Measurements from ENCODE around the gene ADI1.
A peak's percentile ranks its signal among the peaks of the same experiment; 100 is the strongest.

The ADI1 gene

GRCh38 chr2:3519255-3520205, at the start of gene ADI1:
ADI1 (minus strand) TSS chr2:3519531; CDS start chr2:3519487, 44 bp downstream.
- DNase-seq (ENCODE audit: low read depth in 3 of 3): peak; percentile 55 to 81 (median 65)

- no peak for DNase-seq (ENCODE audit: low read depth in 3 of 3)
Observed at GRCh38 chr2:3566806-3567205, 47.5 kb upstream of the ADI1 start.

GRCh38 chr2:3565117-3565516, 45.8 kb upstream of the ADI1 start:
- no peak for DNase-seq (ENCODE audit: low read depth in 3 of 3)

DNA sequence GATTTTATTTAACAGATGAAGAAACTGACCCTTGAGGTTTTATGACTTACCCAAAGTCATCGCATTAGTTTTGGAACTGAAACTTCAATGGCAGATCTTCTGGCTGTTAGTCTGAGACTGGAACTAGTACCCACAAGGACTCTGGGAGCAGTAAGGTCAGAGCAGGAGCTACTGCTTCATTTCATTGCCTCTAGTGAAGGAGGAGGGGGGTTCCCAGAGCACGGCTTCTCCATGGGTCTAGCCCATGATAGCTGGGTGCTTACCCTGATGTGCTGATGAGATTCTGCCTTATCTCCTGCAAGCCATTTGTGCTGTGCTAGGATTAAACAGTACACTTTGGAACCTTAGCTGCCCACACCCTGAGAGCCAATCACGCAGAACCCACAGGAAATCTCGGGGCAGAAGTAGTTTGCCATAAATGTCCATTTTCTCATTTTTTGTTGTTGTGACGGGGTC, 44.2 kb upstream of the ADI1 start:
- no peak for DNase-seq (ENCODE audit: low read depth in 3 of 3)

DNA sequence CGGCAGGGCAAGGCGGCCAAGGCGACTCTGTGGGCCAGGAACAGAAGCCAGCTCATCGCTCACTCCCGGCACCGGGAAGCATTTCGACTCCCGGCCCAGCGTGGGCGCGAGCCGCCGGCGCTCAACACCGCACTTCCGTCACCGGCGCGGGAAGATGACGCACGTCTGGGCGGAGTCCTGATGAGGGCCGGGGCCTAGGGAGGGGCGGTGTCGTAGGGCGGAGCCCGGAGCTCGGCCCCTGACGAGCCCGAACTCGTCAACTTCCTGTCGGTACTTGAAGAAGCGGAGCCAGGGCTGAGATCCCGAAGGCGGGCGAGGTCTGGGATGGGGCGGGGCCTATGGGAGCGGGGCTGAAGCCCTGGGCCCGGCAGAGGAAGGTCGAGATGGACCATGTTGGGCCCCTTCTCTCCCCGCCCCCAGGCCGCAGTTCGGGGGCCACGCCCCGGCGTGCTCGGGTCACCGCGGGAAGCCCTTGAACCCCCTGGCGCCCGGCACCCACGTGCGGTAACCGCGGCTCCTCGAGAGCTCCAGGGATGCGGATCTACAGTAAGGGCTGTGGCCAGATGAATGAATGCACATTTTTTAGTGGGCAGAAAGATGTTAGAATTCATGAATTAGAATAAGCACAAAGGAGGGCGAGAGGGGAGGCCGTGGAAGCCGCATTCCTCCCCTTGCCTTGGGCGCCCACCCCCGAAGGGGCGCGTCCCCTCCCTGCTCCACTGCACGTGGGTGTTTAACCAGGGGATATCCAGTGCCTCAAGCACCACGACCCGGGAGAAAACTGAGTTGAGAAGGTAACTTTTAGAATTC, 39.1 kb upstream of the ADI1 start, which contains the start of gene RNASEH1:
Gene RNASEH1 (minus strand): TSS at position 129 of the 810 bp plus-strand sequence. CDS start 73 bp downstream, at position 56.
- peak; percentile 98 to 99 (median 99) for DNase-seq (ENCODE audit: low read depth in 3 of 3)

- DNase-seq (ENCODE audit: low read depth in 3 of 3): no peak
Observed at GRCh38 chr2:3557639-3558204, 38.4 kb upstream of the ADI1 start.

- DNase-seq (ENCODE audit: low read depth in 3 of 3): no peak
Observed at GRCh38 chr2:3553946-3554345, 34.6 kb upstream of the ADI1 start.

DNA sequence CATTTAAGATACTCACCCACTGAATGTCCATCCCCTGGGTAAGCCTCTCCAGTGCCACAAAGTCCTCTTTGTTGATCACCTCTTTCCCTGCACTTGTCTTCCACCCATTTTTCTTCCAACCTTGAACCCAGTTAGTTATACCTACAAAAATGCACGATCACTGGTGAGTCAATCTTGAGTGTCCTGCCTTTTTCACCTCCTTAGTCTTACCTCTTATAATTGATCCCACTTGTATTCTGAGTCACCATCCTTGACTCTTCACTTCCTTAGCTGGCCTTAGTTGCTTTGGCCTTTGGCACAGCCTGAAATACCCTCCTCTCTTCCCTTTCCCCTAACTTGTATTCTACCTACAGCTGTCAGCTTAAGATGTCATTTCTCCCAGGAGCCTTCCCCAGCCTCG, 28.6 kb upstream of the ADI1 start:
- DNase-seq (ENCODE audit: low read depth in 3 of 3): no peak

DNA sequence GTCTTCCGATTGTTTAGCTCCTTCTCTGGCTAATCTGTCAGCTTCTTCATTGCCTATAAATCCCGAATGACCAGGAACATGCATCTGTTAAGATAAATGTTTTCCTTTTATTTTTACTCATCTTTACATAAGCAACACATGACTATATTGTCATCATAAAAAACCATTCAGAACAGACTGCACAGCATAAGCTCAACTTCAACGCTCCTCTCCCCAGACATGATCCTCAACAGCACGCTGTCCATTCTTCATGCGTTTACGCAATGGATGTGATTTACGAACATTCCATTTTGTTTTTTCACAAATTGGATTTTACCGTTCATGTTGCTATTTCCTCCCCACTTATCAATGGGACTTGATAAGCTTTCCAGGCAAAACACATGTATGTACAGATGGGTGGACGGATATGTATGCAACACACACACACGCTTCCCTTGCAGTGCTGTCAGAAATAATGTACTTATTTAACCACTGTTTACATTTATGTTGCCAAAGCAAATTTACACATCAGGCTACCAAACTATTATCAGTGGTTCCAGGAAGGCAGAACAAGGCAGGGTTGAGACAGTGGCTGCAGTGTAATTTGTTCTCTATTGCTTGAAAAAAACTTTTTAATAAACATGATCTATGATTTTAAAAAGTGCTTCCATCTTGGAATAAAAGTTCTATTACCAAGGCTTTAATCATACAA, 26.6 kb upstream of the ADI1 start:
- no peak for DNase-seq (ENCODE audit: low read depth in 3 of 3)

DNA sequence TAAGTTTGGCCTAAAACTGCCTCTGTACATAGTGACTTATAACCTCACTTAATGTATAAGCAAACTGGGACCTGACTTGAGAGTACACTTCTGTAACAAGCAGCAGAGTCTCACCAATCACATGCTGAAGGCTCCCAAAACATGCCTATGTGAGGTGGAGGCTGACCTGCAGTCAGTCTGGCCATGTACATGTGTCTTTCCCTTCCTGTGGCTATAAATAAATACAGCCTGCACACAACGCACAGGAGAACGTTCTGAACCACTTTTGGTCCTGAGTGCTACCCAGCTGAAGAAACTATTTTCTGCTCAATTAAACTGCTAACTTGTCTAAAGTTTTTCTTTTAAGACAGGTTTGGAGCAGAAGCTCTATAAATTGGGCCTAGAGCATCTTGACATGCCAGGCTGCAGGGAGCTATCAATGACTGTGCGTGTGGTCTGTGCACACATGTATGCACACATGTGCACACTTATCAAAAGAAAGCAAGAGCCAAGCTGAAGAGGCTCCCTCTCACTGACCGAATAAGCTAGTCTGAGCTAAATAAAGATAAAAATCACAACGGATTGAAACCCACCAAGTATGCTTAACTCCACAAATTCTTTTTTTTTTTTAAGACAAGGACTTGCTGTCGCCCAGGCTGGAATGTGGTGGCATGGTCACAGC, 23.8 kb upstream of the ADI1 start:
- no peak for DNase-seq (ENCODE audit: low read depth in 3 of 3)

DNA sequence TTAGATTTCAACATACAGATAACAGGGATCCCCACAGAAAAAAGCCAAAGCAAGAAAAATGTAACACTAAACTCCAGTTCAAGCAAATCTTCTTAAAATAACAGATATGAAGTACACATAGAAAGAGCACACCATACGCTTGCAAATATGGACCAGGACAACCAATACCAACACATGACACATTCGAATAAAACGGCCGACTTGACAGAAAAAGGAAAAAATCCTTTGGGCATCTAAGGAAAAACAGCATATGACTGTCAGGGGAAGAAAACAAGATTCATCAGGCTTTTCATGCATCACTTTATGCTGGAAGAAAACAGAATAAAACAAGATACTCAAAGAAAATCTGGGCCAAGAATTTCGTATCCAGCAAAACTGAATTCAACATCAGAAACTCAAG, 22.8 kb upstream of the ADI1 start:
- DNase-seq (ENCODE audit: low read depth in 3 of 3): no peak

GRCh38 chr2:3539836-3540235, 20.5 kb upstream of the ADI1 start:
- no peak for DNase-seq (ENCODE audit: low read depth in 3 of 3)

GRCh38 chr2:3536682-3537632, 17.6 kb upstream of the ADI1 start:
- no peak for DNase-seq (ENCODE audit: low read depth in 3 of 3)

DNA sequence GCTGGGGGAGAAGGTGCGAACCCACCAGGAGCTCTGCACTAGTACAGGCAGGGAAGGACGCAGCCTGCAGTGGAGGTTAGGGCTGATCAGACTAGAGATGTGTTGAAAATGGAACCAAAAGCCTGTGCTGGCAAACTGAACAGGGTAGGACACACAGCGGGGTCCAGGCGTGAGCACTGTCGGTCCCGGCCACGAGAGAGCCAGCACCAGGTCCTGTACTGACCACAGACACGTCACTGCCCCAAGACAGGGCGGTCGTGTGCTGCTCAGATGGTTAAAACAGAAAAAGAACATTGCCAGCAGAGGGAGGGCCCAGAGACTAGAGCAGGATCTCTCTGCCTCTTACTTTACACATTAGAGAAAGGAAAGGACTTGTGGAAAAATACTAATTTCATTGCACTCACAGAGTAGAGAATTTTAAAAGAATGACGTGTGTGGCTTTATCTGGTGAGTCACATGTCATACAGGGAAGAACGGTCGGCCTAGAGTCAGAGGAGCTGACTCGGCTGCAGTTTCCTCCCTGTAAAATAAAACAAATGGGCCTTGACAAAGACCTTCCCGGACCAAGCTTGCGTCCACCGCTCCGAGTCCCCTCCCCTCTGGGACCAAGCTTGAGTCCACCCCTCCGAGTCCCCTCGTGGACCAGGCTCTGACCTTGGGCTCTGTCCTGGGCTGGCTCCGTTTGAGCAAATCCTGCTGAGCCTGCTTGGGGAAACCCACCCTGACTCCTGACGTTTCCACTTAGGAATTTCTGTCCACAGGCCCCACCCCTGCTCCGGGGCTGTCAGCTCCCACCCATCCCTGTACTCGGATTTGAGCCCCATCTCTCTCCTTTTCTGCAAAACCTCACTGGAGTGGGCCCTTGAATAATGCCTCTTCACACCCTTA, 16.7 kb upstream of the ADI1 start:
- DNase-seq (ENCODE audit: low read depth in 3 of 3): no peak

DNA sequence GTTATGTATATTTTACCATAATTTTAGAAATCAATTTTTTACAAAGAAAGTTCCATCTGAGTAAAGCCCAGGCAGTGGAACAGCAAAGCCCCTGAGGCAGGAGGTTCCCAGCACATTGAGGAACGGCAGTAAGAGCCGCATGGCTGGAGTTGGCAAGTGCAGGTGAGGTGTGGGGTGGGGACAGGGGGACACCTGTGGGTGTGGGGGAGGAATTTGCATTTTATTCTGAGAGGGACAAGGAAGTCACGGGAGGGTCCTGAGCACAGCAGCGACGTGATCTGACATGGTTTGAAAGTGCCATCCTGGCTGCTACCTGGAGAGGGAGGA, 16.1 kb upstream of the ADI1 start:
- DNase-seq (ENCODE audit: low read depth in 3 of 3): no peak

DNA sequence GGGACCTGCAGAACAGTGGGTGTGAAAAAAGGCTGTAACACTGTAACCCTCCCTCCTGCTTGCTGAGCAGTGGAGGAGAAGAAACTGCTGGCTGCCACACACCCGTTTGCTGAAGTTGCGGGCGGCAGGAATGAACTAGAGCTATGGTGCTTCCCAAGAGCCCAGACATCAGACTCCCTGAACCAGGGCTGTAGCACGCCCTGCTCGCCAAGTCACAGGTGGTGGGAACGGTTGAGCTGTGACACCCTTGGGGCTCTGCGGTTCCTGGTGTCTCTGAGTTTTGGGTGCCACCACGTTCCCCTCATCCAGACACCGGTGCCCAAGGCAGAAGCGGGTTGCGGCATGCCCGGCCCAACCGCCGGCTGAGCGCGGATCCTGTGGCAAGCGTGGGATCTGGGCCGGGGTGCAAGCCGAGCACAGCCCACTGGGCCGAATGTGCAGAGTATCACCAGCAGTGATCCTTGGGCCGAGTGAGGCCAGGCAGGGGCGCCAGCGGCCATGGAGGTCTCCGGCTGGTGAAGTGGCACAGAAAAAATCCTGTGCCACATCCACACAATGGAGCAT, 15.0 kb upstream of the ADI1 start:
- DNase-seq (ENCODE audit: low read depth in 3 of 3): no peak

DNA sequence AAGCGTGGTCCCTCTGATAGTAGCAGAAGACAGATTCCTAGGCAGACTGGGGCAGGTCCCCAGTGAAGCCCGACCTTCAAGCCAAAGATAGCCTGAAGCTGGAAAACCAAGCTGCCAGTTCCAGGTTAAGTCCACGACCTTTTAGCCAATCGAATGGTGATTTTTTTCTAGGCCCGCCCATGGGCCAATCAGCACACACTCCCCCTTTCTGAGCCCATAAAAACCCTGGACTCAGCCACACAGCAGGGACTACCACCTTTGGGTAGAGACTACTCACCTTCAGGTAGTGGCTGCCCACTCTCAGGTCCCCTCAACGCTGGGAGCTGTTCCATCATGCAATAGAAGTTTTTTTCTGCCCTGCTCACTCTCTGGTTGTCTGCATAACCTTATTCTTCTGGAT, 14.5 kb upstream of the ADI1 start:
- DNase-seq (ENCODE audit: low read depth in 3 of 3): no peak

DNA sequence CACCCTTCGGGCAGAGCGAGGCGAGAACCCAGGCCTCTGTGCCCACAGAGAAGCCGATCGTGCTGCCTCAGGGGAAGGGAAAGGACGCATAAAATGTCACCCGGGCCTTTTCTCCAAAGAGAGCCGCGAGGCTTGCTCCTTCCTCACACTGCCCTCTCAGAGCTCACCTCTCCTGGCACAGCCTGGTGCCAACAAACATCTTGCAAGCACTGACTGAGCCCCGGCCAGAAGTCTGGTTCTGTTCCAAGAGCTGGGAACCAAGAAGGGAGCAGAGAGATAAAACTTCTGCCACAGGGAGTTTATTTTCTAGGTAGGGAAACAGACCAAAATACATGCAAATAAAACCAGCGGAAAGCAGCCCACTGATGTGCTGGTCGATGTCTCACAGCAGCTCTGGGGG, 13.6 kb upstream of the ADI1 start:
- no peak for DNase-seq (ENCODE audit: low read depth in 3 of 3)

Measured in stimulated activated CD4-positive, alpha-beta T cell treated with anti-CD3 and anti-CD28 coated beads, TNF-alpha, amount 100 ng/mL, for 24 hours (primary cell).